Keratinocyte (primary cell): ENCODE measurements around the gene DTX4.

Experiments used
- EZH2 ChIP-seq: IDR thresholded peaks from one replicate; pipeline ENCODE4 v1.6.1; 2012; ENCODE audit warnings: inconsistent platforms, mild to moderate bottlenecking, low read length, moderate library complexity
- TF ChIP-seq, protein P1 (sequence below), 3 experiments: IDR thresholded peaks in 1 of 3; conservative IDR thresholded peaks in 1 of 3; optimal IDR thresholded peaks in 1 of 3; 2 replicates in 2 of 3; 3 replicates in 1 of 3; pipeline versions ENCODE3 to v1.5.1; 2011; ENCODE audit warnings: low read length in 3 of 3, mild to moderate bottlenecking in 3 of 3, moderate library complexity in 2 of 3, control low read depth in 1 of 3, inconsistent platforms in 1 of 3; ENCODE audit not compliant: insufficient read depth in 2 of 3; ENCODE audit errors: extremely low read depth in 1 of 3

DNA sequence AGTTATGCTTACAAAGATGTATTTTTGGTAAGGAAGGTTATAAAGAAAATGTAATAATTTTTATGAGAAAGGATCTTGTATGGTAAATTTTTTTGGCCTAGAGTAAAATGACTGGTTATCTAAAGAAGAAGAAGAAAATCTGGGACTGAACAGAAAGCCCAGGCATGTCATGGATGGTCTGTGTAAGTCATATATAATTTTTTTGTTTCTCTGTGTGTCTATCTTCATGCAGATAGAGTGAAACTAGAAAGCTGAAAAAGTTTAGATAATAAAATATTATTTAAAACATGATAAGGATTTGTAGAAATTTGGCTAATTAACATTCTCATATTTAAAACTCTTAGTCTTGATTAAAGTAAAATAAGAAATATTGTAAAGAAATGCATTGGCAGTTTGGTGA is 68.4 kb downstream of the DTX4 start:
- TF ChIP-seq, protein P1, sequence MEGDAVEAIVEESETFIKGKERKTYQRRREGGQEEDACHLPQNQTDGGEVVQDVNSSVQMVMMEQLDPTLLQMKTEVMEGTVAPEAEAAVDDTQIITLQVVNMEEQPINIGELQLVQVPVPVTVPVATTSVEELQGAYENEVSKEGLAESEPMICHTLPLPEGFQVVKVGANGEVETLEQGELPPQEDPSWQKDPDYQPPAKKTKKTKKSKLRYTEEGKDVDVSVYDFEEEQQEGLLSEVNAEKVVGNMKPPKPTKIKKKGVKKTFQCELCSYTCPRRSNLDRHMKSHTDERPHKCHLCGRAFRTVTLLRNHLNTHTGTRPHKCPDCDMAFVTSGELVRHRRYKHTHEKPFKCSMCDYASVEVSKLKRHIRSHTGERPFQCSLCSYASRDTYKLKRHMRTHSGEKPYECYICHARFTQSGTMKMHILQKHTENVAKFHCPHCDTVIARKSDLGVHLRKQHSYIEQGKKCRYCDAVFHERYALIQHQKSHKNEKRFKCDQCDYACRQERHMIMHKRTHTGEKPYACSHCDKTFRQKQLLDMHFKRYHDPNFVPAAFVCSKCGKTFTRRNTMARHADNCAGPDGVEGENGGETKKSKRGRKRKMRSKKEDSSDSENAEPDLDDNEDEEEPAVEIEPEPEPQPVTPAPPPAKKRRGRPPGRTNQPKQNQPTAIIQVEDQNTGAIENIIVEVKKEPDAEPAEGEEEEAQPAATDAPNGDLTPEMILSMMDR (optimal IDR thresholded peaks at IDR 0.05 in 1 of 3, IDR thresholded peaks at IDR 0.05 in 1 of 3, conservative IDR thresholded peaks at IDR 0.05 in 1 of 3; ENCODE audit: extremely low read depth in 1 of 3, insufficient read depth in 2 of 3, low read length in 3 of 3): no peak
- TF ChIP-seq EZH2: no peak
